Heart left ventricle (tissue), 16 donors: Measurements from ENCODE around the gene MELK. TPM values are rescaled to one million over a fixed set of nuclear protein-coding genes. Genes with fewer than 3 reads are reported as not detected.

ENCODE experiments used
- ATAC-seq, 4 donors: fragments of 200-7000 bp; cut with Tn5 transposase; one replicate each; pipeline ENCODE4 v1.9.1; 2020 to 2022; ENCODE audit warnings: moderate library complexity in 4 of 4, mild to moderate bottlenecking in 3 of 4, moderate number of reproducible peaks in 1 of 4
- DNase-seq, 5 donors: peaks; one replicate each; pipeline ENCODE4 v3.0.0-alpha.2; 2020
- H3K27ac ChIP-seq, 12 donors: fragments of 200-600 bp; sonication (generic) in 4 of 12; one replicate each; pipeline versions ENCODE4 v1.5.0 to v1.8.0; 2016 to 2022; ENCODE audit warnings: mild to moderate bottlenecking in 2 of 12
- H3K27me3 ChIP-seq, 9 donors: fragments of 200-600 bp; sonication (generic) in 2 of 9; one replicate each; pipeline versions ENCODE4 v1.5.1 to v1.8.0; 2016 to 2022; ENCODE audit warnings: mild to moderate bottlenecking in 3 of 9
- H3K36me3 ChIP-seq, 9 donors: fragments of 200-600 bp; sonication (generic) in 2 of 9; one replicate each; pipeline versions ENCODE4 v1.5.0 to v1.8.0; 2018 to 2022; ENCODE audit warnings: mild to moderate bottlenecking in 2 of 9
- H3K4me1 ChIP-seq, 12 donors: fragments of 200-600 bp; sonication (generic) in 4 of 12; one replicate each; pipeline versions ENCODE4 v1.5.0 to v1.8.0; 2016 to 2022; ENCODE audit warnings: mild to moderate bottlenecking in 3 of 12
- H3K4me3 ChIP-seq, 12 donors: fragments of 200-600 bp; sonication (generic) in 4 of 12; one replicate each; pipeline versions ENCODE4 v1.5.0 to v1.8.0; 2017 to 2022; ENCODE audit warnings: mild to moderate bottlenecking in 9 of 12, moderate library complexity in 4 of 12
- H3K9me3 ChIP-seq, 12 donors: fragments of 200-600 bp; sonication (generic) in 4 of 12; one replicate each; pipeline versions ENCODE4 v1.5.0 to v1.8.0; 2016 to 2022; ENCODE audit warnings: mild to moderate bottlenecking in 1 of 12
- CTCF ChIP-seq, 12 donors: fragments of 200-600 bp; sonication (generic) in 4 of 12; IDR thresholded peaks; one replicate each; pipeline versions ENCODE4 v1.5.0 to v1.8.0; 2018 to 2022; ENCODE audit warnings: antibody characterized with exemption in 12 of 12, mild to moderate bottlenecking in 5 of 12
- POLR2A ChIP-seq, 2 donors: fragments of 450-650 bp; IDR thresholded peaks; one replicate each; pipeline ENCODE4 v1.6.1; 2017; ENCODE audit warnings: antibody characterized with exemption in 2 of 2, mild to moderate bottlenecking in 2 of 2, moderate library complexity in 2 of 2
- WGBS, 4 donors: extraction: QIAGEN DNeasy Blood & Tissue Kit in 2 of 4; methylation state at CpG; one replicate each; pipeline versions ENCODE4 v1.1.5 to v1.1.7; 2013 to 2018; 5-methylcytosine and 5-hydroxymethylcytosine counted together
- intact Hi-C, 10 donors: fragments of 100-400 bp; cut with DNase I; formaldehyde crosslinking; loops; one replicate each; pipeline versions ENCODE4 v1.11.1 to v1.14.2; 2022
- polyA plus RNA-seq, 2 donors: library from polyadenylated mRNA; stranded (reverse); fragments of 200-250 nt; gene quantifications; one replicate each; pipeline ENCODE4 v1.2.3, GENCODE V29; 2013
- total RNA-seq, 9 donors: library from RNA; depleted of rRNA in 2 of 9; stranded (reverse); fragments of >200 nt in 2 of 9; fragmentation: NEBNext Ultra II Directional in 3 of 9; extraction: Animal tissue kit (Norgen Biotek cat#: 25700) in 3 of 9; gene quantifications; one replicate each; pipeline versions ENCODE4 v1.1.0 to v1.2.4, GENCODE V29; 2016 to 2023
- donor health status: ischemic (EF 13 %, LVEDD 7.1; RV severe dilation, severe dysfunction).
- donor health status: healthy with polysubstance abuse.
- donor health status: DM: no; HTN: yes; CAD: no.
- donor health status: DM: no; HTN: no; CAD: no.
- donor health status: ischemic (EF 25% LVEDD 6.9; RV normal size, moderate dysfunction).
- donor health status: ischemic (EF 25% LVEDD 5.7; RV mildly dilated, moderate dysfunction).
- donor health status: healthy.
- donor health status: DM: yes; HTN: yes; CAD: no.
- donor health status: ischemic (EF 35%, LVEDD 5.7; RV mildly dilated, moderate dysfunction).
- donor health status: nonischemic (EF 11% LVEDD 7.7; RV severe dilation, severe dysfunction).
- donor health status: DM: yes; HTN: yes; CAD: no.
- donor health status: PGD.
- donor health status: ischemic (EF 29% LVEDD 5.4; RV normal size, mild dysfunction).
- donor health status: nonischemic (EF 23%, LVEDD 6.1; RV moderate dilation, normal function).

The MELK gene
- total and polyA plus RNA-seq, 11 donors: 0.27 to 5.3 (median 0.53) TPM; not detected in 5

GRCh38 chr9:36691671-36692070, 119.0 kb downstream of the MELK start:
- Histone ChIP-seq H3K4me3 (no peak overlapping the region), H3K27me3 (peaks cover 0 to 6% (median 0%) of the 10 kb centered on the region in 9 donors), H3K27ac (no peak overlapping the region), H3K4me1 (no peaks in the 10 kb centered on the region), H3K36me3 (no peaks in the 10 kb centered on the region), H3K9me3 (peaks cover 0 to 11% (median 0%) of the 10 kb centered on the region in 12 donors)
- TF ChIP-seq POLR2A (IDR thresholded peaks at IDR 0.05) (no peak), CTCF (IDR thresholded peaks at IDR 0.05) (no peak)
- intact Hi-C loops: no loop called here
- ATAC-seq: no peak
- DNase-seq: no peak

DNA sequence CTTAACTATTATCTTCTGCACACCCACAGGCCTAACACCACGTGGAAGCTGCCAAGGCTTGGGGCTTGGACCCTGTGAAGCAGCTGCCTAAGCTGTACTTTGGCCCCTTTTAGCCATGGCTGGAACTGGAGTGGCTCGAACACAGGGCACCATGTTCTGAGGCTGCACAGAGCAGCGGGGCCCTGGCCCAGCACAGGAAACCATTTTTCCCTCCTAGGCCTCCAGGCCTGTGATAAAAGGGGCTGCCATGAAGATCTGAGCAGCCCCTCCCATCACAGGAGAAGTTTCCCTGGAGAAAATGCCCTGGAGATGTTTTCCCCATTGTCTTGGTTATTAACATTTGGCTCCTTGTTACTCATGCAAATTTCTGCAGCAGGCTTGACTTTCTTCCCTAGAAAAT, 126.3 kb downstream of the MELK start:
- DNase-seq: no peak
- Histone ChIP-seq H3K4me3 (no peak overlapping the region), H3K27ac (no peak overlapping the region), H3K27me3 (no peaks in the 10 kb centered on the region), H3K4me1 (no peaks in the 10 kb centered on the region), H3K9me3 (peaks cover 0 to 12% (median 7%) of the 10 kb centered on the region in 12 donors), H3K36me3 (no peaks in the 10 kb centered on the region)
- TF ChIP-seq POLR2A (IDR thresholded peaks at IDR 0.05) (no peak), CTCF (IDR thresholded peaks at IDR 0.05) (no peak)
- no peak for ATAC-seq
- WGBS, 4 donors: 43 to 55% (median 52%) methylated on average over 3 of the region's 3 CpGs
- intact Hi-C loops: no loop called here

DNA sequence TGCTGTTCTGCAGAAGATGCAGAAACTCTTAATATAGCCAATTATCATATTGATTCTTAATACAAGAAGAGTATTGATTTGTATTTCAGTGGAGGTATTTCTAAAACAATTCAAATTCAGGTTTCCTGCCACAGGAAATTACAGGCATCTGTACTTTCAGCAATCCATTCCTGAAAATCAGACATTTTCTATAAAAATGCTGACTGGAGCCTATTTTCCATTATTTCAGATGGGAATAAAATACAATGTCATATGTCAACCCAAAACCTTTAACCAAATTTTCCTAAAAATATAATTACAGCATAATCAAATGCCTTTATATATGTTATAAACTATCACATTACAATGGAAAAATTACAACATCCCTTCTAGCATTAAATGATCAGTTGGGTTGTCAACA, 131.5 kb downstream of the MELK start:
- TF ChIP-seq POLR2A (IDR thresholded peaks at IDR 0.05) (no peak), CTCF (IDR thresholded peaks at IDR 0.05) (no peak)
- ATAC-seq: no peak
- H3K27ac ChIP-seq: no peak overlapping the region
- intact Hi-C loops: no loop called here
- H3K36me3 ChIP-seq: no peaks in the 10 kb centered on the region
- peaks cover 0 to 5% (median 0%) of the 10 kb centered on the region in 12 donors for H3K9me3 ChIP-seq
- no peak overlapping the region for H3K4me3 ChIP-seq
- peaks cover 0 to 11% (median 0%) of the 10 kb centered on the region in 9 donors for H3K27me3 ChIP-seq
- no peaks in the 10 kb centered on the region for H3K4me1 ChIP-seq
- DNase-seq: no peak

GRCh38 chr9:36713515-36714490, 141.1 kb downstream of the MELK start:
- TF ChIP-seq CTCF (IDR thresholded peaks at IDR 0.05): no peak
- no peak for TF ChIP-seq POLR2A (IDR thresholded peaks at IDR 0.05)
- Histone ChIP-seq H3K4me3 (no peak overlapping the region), H3K36me3 (no peaks in the 10 kb centered on the region), H3K27me3 (peaks cover 0 to 6% (median 0%) of the 10 kb centered on the region in 9 donors), H3K27ac (no peak overlapping the region), H3K4me1 (no peaks in the 10 kb centered on the region), H3K9me3 (no peaks in the 10 kb centered on the region)
- no peak for ATAC-seq
- no peak for DNase-seq
- intact Hi-C loops: no loop called here
- WGBS, 4 donors: 85 to 88% (median 86%) methylated on average over 29 of the region's 29 CpGs
